Activated T-cell treated with anti-CD3 and anti-CD28 coated beads, Interleukin-2, amount 50 U/mL, for 4 hours (primary cell): ENCODE results near the gene EML6. TPM values are rescaled to one million over a fixed set of nuclear protein-coding genes. Genes with fewer than 3 reads are reported as not detected.

Experiments used
- ATAC-seq, 2 donors: fragments of 200-7000 bp; cut with Tn5 transposase; one replicate each; pipeline ENCODE4 v1.10.0; 2021
- DNase-seq: peaks from one replicate; pipeline ENCODE4 v3.0.0-alpha.2; 2020
- H3K27me3 Mint-ChIP-seq: one replicate; pipeline ENCODE4 v1.8.0; 2021; ENCODE audit warnings: low read depth, mixed read lengths
- H3K36me3 Mint-ChIP-seq: one replicate; pipeline ENCODE4 v1.8.0; 2022; ENCODE audit warnings: mixed read lengths; ENCODE audit not compliant: insufficient read depth
- H3K4me1 Mint-ChIP-seq: one replicate; pipeline ENCODE4 v1.8.0; 2021; ENCODE audit warnings: low read depth, mixed read lengths
- H3K4me3 Mint-ChIP-seq: one replicate; pipeline ENCODE4 v1.8.0; 2021; ENCODE audit warnings: mild to moderate bottlenecking, moderate library complexity, mixed read lengths
- H3K9me3 Mint-ChIP-seq: one replicate; pipeline ENCODE4 v1.8.0; 2021; ENCODE audit warnings: mixed read lengths
- total RNA-seq, 3 donors: library from RNA; stranded (reverse); gene quantifications; one replicate each; pipeline ENCODE4 v1.2.1, GENCODE V29; 2021

EML6 gene
- total RNA-seq, 3 donors from 2014 or later = 0.28 to 0.71 (median 0.55) TPM

DNA sequence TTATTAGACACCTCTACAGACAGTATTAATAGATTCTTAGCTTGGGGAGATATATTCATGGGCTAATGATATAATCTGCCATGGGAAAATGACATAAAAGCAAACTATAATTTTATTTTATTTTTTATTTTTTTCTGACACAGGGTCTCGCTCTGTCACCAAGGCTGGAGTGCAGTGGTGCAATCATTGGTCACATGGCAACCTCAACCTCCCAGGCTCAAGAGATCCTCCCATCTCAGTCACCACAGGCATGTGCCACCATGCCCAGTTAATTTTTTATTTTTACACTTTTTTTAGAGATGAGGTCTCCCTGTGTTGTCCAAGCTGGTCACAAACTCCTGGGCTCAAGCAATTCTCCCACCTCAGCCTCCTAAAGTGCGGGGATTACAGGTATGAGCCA is 287.5 kb downstream of the EML6 start:
- Mint-ChIP-seq H3K27me3 (no peaks in the 10 kb centered on the region), H3K36me3 (peaks cover 2% of the 10 kb centered on the region), H3K9me3 (no peaks in the 10 kb centered on the region), H3K4me3 (no peak overlapping the region), H3K4me1 (peaks cover 68% of the 10 kb centered on the region)
- ATAC-seq (no peak), DNase-seq (no peak)

DNA sequence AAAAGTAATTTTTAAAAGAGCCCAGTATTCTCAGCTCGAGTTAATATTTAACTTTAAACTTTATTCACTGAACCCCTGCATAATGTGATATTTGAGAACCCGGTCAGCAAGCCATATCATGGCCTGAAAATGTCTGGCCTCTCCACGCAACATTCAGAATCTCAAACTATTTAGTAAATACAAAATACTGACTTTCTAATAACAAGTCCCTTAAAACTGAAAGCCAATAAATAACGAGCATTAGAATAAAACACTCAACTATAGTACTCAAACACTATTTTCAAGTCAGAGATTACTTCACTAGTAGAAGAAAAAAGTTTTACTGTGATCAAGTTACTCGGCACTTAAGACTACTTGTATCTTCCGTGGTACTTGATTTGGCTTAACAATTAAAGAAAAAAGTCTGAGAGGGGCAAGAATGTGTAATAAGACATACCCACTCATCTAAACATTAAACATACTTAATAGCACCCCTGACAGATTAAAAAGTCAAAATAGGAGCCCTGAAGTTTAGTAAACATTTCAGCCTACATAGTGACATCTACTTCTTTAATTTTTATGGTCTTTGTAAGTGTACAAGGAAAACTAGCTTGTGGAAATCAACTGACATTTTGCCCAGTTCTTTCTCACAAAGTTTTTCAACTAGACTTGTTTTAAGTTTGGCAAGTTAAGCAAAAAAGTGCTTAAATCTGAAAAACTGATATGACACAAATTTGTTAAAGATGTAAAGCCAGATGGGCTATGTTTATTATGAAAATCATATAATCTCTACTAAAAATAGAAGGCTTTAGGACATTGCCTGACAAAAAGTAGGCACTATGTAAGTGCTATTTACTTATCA is 288.6 kb downstream of the EML6 start:
- DNase-seq = no peak
- no peak for ATAC-seq
- peaks cover 57% of the 10 kb centered on the region for H3K4me1 Mint-ChIP-seq
- no peaks in the 10 kb centered on the region for H3K27me3 Mint-ChIP-seq
- H3K36me3 Mint-ChIP-seq = peaks cover 2% of the 10 kb centered on the region
- no peak overlapping the region for H3K4me3 Mint-ChIP-seq
- H3K9me3 Mint-ChIP-seq = no peaks in the 10 kb centered on the region

DNA sequence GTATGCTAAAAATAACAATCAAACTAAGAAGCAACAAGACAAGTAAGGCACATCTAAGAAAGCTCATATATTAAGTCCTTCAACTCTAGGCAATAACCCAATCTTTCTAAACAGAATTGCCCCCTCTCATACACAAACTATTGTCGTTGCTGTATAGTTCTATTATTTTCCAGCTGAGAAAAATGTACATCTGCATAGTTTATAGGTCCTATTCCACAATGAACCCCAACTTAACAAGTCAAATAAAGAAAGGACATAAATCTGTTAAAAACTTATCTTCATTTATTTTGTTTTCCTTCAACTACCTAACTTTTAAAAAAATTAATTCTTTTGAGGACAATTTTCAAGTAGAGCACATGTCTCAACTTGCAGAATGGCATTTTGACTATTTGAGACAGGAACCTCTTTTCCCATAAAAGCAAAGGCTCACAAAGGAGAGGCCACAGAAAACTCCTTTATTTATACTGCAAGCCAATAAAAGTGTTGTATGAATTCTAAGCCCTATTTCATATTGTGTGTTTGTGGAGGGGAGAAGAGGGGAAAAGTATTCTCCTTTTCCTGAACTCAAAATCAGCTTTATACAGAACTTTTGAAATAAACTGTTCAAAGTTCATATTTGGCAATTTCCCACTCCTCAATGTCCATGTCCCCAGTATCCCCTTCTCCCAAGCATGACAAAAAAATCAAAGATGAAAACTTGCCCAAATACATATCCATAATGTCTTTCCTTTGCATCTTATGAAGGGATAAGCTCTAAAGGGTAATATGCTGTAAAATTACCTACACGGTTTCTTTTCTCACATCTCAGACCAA is 289.4 kb downstream of the EML6 start:
- H3K36me3 Mint-ChIP-seq = peaks cover 2% of the 10 kb centered on the region
- no peak for ATAC-seq

DNA sequence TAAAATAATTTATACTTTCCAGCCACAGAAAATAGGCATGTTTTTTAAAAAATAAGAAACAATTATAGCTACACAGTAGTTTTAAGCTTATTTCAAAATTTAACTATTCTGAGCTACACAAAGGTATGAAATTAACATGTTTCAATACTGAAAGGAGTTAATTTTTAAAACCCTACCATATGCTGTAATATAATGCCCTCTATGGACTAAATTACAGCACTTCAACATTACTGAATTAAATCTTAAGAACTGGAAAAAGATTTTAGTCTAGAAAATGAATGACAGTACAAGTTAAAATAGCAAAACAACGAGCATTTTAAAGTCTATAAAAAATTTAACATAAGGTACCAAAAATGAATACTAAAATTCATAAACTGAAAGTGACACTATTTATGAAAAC is 290.5 kb downstream of the EML6 start:
- Mint-ChIP-seq H3K9me3 (no peaks in the 10 kb centered on the region), H3K4me3 (no peak overlapping the region), H3K4me1 (peaks cover 49% of the 10 kb centered on the region), H3K27me3 (no peaks in the 10 kb centered on the region), H3K36me3 (peaks cover 2% of the 10 kb centered on the region)
- ATAC-seq (no peak), DNase-seq (no peak)

More for the DNA sequence above, 289.4 kb downstream of the EML6 start:
- Mint-ChIP-seq H3K27me3 (no peaks in the 10 kb centered on the region), H3K4me1 (peaks cover 53% of the 10 kb centered on the region), H3K4me3 (no peak overlapping the region), H3K9me3 (no peaks in the 10 kb centered on the region)
- no peak for DNase-seq

DNA sequence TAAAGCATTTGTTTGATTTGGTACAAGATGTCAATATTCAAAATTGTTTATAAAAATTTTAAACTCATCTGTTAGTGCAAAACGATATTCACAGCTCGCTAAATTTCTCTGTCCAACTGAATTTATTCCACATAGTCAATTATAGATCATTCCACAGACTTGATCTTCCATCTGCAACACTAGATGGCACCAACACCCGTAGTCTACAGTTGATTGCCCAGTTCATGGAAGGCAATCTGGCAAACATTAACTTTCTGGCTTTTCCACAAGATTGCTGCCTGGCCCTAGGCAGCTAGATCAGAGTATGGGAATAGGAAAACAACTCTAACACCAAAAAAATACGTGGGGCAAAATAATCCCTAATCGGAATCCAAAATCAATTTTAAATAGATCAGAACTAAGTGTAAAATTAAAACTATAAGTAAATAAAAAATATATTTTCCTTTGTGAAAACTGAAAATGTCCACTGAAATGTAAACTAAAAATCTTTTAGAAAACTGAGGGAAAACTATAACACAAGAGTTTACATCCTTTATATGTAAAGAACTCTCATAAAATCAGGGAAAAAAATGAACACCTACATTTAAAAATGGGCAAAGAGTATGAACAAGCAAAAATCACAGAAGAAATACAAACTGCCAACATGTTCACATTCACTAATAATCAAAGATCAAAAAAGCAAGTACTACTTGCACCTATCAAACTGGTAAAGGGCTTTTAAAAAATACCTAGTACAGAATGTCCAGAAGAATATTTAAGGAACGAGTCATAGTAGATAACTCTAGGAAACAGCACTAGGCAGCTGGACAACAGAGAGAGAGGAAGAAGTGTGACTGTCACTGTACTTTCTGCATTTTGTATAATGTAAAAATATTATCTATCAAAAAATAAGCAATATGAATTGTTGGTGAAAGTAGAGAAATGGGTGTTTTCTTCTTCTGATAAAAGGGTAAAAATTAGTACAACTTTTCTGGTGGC is 291.8 kb downstream of the EML6 start:
- Mint-ChIP-seq H3K4me3 (no peak overlapping the region), H3K9me3 (peaks cover 10% of the 10 kb centered on the region)

DNA sequence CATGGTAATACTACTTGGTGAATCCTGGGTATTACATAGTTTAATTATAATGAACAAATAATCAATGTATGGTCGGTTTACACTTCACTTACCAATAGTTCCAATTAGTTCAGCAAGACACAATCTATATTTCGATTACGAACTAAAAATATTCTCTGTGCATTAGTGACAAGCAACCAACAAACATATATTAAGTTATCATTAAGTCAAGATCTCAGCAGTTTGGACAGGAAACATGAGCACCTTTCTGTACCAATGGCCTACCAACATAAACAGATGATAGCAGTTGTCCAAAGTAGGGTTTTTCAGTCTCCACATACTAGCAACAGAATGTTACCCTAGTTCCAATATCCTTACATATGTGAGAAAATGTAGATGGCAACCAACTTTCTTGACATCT is 294.0 kb downstream of the EML6 start:
- no peak overlapping the region for H3K4me3 Mint-ChIP-seq
- H3K9me3 Mint-ChIP-seq = peaks cover 15% of the 10 kb centered on the region
- H3K36me3 Mint-ChIP-seq = peaks cover 17% of the 10 kb centered on the region
- ATAC-seq = no peak
- DNase-seq = no peak
- H3K4me1 Mint-ChIP-seq = peaks cover 31% of the 10 kb centered on the region
- no peaks in the 10 kb centered on the region for H3K27me3 Mint-ChIP-seq

More for the DNA sequence above, 291.8 kb downstream of the EML6 start:
- ATAC-seq = peak; percentile 51 to 55
- peaks cover 14% of the 10 kb centered on the region for H3K36me3 Mint-ChIP-seq
- H3K4me1 Mint-ChIP-seq = peaks cover 47% of the 10 kb centered on the region
- DNase-seq = peak; percentile 21
- H3K27me3 Mint-ChIP-seq = no peaks in the 10 kb centered on the region

DNA sequence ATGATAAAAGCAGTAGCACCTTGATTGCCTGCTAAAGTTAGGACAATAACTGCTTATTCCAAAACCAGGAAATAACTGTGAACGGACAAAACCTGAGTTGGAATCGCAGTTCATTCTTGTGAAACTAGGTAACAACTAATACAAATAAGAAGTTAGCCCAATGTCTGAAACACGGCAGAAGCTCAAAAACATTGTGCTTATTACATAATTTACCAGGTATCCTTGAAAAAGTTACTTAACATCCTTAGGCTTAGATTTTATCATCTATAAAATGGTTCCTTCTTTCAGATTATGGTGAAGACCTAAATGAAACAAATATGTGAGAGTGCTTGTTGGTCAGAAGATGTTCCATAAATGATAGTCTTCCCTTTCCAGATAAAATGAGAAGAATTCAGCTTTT is 294.4 kb downstream of the EML6 start:
- Mint-ChIP-seq H3K36me3 (peaks cover 17% of the 10 kb centered on the region), H3K9me3 (peaks cover 15% of the 10 kb centered on the region), H3K4me1 (peaks cover 27% of the 10 kb centered on the region), H3K4me3 (no peak overlapping the region), H3K27me3 (no peaks in the 10 kb centered on the region)
- DNase-seq (no peak), ATAC-seq (no peak)

DNA sequence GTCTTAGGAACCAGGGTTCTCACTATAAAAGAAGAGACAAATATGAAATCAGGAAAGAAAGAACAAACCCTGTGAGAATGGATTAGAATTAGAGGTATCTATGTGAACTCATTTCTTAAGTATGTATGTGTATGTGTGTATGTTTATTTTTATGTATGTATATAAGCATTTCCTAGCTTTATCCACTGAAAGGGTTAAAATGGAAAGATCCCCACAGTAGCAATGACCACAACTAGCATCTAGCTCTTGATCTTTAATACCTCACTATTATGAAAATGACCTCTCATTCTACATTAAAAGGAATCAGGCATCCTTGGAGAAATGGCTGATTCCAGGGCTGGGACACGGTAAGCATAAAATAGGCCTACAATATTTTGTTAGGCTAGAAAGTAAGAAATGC is 295.2 kb downstream of the EML6 start:
- H3K36me3 Mint-ChIP-seq = peaks cover 17% of the 10 kb centered on the region
- peaks cover 22% of the 10 kb centered on the region for H3K4me1 Mint-ChIP-seq
- peaks cover 15% of the 10 kb centered on the region for H3K9me3 Mint-ChIP-seq
- H3K27me3 Mint-ChIP-seq = no peaks in the 10 kb centered on the region
- no peak for DNase-seq
- H3K4me3 Mint-ChIP-seq = no peak overlapping the region
- no peak for ATAC-seq

DNA sequence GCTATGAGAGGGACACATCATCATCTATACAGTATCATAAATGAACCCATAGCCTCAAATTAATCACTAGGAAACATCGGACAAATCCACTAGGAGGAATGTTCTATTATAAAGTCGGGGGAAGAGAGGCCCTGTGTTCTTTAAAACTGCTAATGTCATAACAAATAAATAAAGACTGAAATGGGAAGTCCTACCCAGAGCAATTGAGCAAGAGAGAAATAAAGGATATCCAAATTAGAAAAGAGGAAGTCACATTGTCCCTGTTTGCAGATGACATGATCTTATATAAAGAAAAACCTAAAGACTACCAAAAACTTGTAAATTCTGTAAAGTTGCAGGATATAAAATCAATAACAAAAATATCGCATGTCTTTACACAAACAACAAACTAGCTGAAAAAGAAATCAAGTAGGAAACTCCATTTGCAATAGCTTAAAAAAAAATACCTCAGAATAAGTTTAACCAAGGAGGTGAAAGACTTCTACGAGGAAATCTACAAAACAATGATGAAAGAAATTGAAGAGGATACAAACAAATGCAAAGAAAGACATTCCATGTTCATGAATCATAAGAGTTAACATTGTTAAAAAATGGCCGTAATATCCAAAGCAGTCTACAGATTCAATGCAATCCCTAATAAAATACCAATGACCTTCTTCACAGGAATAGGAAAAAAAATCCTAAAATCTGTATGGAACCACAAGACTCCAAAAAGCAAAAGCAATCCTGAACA is 296.2 kb downstream of the EML6 start:
- Mint-ChIP-seq H3K4me1 (peaks cover 21% of the 10 kb centered on the region), H3K9me3 (peaks cover 15% of the 10 kb centered on the region), H3K27me3 (no peaks in the 10 kb centered on the region), H3K4me3 (no peak overlapping the region), H3K36me3 (peaks cover 17% of the 10 kb centered on the region)
- DNase-seq (no peak), ATAC-seq (no peak)
